ENCODE results near the gene PDGFD.

GRCh38 chr11:104095791-104096190 is 68.2 kb downstream of the PDGFD start:
- TF ChIP-seq EGR1 (IDR thresholded peaks at IDR 0.05) (no peak), RAD21 (IDR thresholded peaks at IDR 0.05; ENCODE audit: low read depth) (no peak), TEAD4 (IDR thresholded peaks at IDR 0.05) (no peak), CEBPB (IDR thresholded peaks at IDR 0.05) (no peak), NFIC (IDR thresholded peaks at IDR 0.05) (no peak), TCF12 (IDR thresholded peaks at IDR 0.05; ENCODE audit: low read depth) (no peak)
- TF ChIP-seq, protein P1, sequence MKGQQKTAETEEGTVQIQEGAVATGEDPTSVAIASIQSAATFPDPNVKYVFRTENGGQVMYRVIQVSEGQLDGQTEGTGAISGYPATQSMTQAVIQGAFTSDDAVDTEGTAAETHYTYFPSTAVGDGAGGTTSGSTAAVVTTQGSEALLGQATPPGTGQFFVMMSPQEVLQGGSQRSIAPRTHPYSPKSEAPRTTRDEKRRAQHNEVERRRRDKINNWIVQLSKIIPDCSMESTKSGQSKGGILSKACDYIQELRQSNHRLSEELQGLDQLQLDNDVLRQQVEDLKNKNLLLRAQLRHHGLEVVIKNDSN (IDR thresholded peaks at IDR 0.05): no peak

All from Ishikawa (cell line).